Effector memory CD4-positive, alpha-beta T cell (primary cell): ENCODE data around the gene C1orf159.

Experiments used
- DNase-seq, 3 donors: peaks; one replicate each; pipeline ENCODE4 v3.0.0-alpha.2; 2020
- H3K27ac ChIP-seq: 2 replicates; pipeline ENCODE4 v1.7.0; 2013; ENCODE audit warnings: mild to moderate bottlenecking, low read length, moderate library complexity; ENCODE audit not compliant: insufficient read depth, poor library complexity, severe bottlenecking
- H3K27me3 ChIP-seq: replicated peaks from 2 replicates; pipeline ENCODE4 v1.7.0; 2013; ENCODE audit warnings: mild to moderate bottlenecking, low read length; ENCODE audit not compliant: insufficient read depth, control insufficient read depth, poor library complexity, severe bottlenecking
- H3K36me3 ChIP-seq: 2 replicates; pipeline ENCODE4 v1.7.0; 2013; ENCODE audit warnings: mild to moderate bottlenecking, low read length, moderate library complexity; ENCODE audit not compliant: control insufficient read depth, insufficient read depth
- H3K4me1 ChIP-seq: 2 replicates; pipeline ENCODE4 v1.7.0; 2013; ENCODE audit warnings: low read length, mild to moderate bottlenecking; ENCODE audit not compliant: control insufficient read depth, insufficient read depth, poor library complexity, severe bottlenecking
- H3K4me3 ChIP-seq: 2 replicates; pipeline ENCODE4 v1.7.0; 2013; ENCODE audit warnings: low read length, low read depth, mild to moderate bottlenecking; ENCODE audit not compliant: insufficient read depth, poor library complexity, severe bottlenecking
- H3K9me3 ChIP-seq: 2 replicates; pipeline ENCODE4 v1.7.0; 2013; ENCODE audit warnings: mild to moderate bottlenecking, low read length, moderate library complexity; ENCODE audit not compliant: control insufficient read depth

Gene C1orf159

GRCh38 chr1:1085171-1085841 lies 30.6 kb downstream of the C1orf159 start:
- peaks cover 1% of the 10 kb centered on the region for H3K4me1 ChIP-seq
- H3K27me3 ChIP-seq, result no peaks in the 10 kb centered on the region
- H3K27ac ChIP-seq, result no peak overlapping the region
- H3K9me3 ChIP-seq, result no peaks in the 10 kb centered on the region
- no peak for DNase-seq
- H3K36me3 ChIP-seq, result no peaks in the 10 kb centered on the region
- H3K4me3 ChIP-seq, result no peak overlapping the region

DNA sequence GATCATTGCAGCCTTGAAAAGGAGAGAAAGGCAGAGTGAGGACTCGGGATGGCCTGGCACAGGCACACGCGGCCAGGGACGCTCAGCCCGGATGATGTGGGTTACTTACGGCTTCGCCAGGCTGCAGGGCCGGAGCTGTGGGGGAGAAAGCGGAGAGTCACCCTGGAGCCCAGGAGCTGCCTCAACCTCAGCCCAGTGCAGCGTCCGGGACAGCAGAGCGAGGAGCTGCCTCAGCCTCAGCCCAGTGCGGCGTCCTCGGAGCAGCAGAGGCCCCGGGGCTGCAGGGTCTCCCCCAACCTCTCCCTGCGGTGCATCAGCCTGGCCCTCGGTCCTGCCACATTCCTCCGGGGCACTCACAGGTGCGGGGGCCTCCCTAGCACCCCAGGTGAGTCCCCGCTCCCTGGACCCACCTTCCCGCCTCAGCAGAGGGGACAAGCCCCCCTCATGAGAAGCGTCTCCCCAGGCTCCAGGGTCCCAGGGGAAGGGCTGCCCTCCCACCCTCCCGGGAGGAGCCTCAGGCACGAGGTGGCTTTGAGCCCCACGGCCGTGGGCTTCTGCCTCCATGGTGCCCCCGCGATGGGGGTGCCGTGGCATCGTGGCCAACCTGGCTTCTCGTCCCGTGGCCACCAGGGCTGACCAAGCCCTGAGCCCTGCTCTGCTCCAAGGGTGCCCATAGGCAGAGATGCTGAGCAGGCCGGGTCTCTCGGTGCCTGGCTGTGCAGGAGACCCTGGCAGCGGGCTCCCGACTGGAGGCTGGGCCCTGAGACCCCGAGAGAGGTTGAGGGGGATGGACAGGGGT lies 31.3 kb downstream of the C1orf159 start:
- Histone ChIP-seq H3K27ac (no peak overlapping the region), H3K4me1 (peaks cover 9% of the 10 kb centered on the region), H3K27me3 (no peaks in the 10 kb centered on the region), H3K9me3 (no peaks in the 10 kb centered on the region), H3K4me3 (no peak overlapping the region), H3K36me3 (no peaks in the 10 kb centered on the region)
- no peak for DNase-seq

DNA sequence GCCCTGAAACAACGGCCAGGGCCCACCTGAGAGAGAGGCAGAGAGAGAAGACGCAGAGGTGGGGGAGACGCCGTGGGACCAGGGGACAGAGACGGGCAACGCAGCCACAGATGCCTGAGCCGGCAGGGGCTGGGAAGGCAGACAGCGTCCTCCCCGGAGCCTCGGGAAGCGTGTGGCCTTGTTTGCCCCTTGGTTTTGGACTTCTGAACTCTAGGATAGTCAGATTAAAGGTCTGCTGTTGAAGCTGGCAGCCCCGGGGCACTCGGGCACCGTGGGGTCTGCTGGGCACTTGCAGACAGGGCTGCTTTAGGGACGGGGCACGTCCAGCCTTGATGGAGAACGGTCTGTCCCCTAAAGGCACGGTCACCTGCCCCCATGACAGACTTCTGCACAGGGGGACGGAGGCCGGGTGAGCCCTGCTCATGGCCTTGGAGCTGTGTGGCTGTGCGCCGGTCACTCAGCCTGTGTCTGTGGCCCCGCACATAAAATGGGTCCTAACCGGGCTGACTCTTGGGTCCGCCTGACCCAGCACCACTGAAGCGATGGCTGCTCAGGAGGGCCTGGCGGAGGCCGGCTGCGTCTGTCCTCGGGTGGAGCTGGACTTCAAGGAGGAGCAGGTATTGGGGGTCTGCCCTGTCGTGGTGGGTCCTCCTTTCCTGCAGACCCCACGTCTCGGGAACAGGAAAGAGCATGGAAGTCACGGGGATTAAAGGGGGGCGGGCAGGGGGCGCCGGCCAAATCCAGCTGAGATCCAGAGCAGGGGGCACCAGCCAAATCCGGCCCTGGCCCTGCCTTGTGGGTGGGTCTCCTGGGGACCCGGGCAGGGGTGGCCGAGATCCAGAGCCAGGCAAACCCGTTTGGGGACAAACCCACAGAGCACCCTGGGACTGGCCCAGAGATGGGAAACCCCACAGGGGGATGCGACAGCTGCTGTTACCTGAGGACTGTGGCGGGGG lies 32.2 kb downstream of the C1orf159 start:
- no peak for DNase-seq
- Histone ChIP-seq H3K36me3 (no peaks in the 10 kb centered on the region), H3K27ac (no peak overlapping the region), H3K4me1 (peaks cover 13% of the 10 kb centered on the region), H3K9me3 (no peaks in the 10 kb centered on the region), H3K27me3 (no peaks in the 10 kb centered on the region), H3K4me3 (no peak overlapping the region)

DNA sequence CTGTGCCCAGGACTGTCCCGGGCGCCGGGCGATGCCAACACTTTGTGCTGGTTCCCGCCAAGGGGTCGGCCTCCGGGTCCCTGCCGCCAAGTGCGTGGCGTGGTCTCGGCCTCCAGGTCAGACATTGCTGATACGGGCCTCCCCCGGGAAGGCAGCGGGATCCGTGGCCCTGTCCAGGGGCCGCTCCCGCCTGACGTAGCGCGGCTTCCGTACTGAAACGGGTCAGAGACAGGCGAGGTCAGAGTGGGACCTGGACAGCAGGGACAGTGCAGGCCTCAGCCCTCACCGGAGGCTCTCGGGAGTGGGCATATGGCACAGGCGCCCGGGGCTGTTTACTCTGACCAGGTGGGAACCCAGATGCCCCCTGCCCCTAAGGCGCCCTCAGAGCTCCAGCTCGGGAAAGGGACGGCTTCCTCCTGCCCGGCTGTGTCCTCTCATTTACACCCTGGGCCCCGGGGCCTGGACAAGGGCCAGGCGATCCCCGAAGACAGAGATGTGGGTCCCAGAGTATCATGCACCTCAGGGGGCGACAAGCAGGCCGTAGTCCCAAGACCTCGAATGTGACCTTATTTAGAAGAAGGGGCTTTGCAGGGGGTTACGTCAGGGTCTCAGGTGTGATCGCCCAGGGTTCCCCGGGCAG lies 33.0 kb downstream of the C1orf159 start:
- Histone ChIP-seq H3K36me3 (no peaks in the 10 kb centered on the region), H3K27ac (no peak overlapping the region), H3K9me3 (no peaks in the 10 kb centered on the region), H3K4me1 (peaks cover 13% of the 10 kb centered on the region), H3K27me3 (no peaks in the 10 kb centered on the region), H3K4me3 (no peak overlapping the region)
- no peak for DNase-seq

- H3K36me3 ChIP-seq, result no peaks in the 10 kb centered on the region
- no peaks in the 10 kb centered on the region for H3K27me3 ChIP-seq
- H3K4me1 ChIP-seq, result peaks cover 13% of the 10 kb centered on the region
- H3K9me3 ChIP-seq, result no peaks in the 10 kb centered on the region
- H3K4me3 ChIP-seq, result no peak overlapping the region
- DNase-seq, result no peak
- H3K27ac ChIP-seq, result no peak overlapping the region
Observed at GRCh38 chr1:1082239-1082775, 33.6 kb downstream of the C1orf159 start.

DNA sequence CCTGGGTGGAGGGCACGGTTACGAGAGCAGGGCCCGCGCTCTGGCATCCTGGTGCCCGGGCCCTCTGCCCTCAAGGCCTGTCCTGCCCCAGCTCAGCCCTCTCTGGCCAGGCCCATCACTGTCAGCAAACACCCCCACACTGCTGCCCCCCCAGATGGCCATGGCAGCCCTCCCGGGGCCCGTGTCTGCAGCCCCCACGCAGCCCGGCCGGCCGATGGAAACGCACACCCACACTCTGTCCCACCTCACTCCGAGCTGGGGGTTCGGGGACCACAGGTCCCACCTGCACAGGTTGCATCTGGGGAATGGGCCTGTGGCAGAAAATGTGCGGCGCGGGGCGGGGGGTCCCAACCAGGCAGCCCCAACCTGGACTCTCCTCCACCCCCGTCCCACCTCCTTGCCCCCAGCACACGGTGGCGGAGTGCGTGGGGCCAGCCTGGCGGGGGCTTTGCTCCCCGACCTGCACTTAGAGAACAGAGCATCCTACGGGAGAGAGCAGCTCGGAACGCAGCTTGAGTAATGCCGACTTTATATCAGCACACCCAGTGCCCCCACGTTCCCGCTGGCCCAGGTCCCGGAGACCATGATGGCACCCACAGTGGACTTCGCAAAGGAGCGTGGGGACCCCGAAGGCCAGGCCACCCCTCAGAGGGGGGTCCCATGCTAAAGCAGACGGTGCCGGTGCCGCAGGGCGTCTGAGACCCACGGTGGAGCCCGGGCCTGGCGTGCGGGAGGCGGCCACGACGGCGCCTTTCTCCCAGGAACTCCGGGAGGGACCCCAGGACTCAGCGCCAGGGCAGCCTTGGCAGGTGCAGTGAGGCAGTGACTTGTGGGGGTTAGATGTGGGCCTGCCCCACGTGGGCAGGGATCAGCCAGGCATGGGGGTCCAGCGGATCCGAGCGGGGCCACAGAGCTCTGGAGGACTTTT lies 34.3 kb downstream of the C1orf159 start:
- Histone ChIP-seq H3K27ac (no peak overlapping the region), H3K4me3 (no peak overlapping the region), H3K27me3 (no peaks in the 10 kb centered on the region), H3K36me3 (no peaks in the 10 kb centered on the region), H3K4me1 (peaks cover 13% of the 10 kb centered on the region), H3K9me3 (no peaks in the 10 kb centered on the region)
- no peak for DNase-seq

DNA sequence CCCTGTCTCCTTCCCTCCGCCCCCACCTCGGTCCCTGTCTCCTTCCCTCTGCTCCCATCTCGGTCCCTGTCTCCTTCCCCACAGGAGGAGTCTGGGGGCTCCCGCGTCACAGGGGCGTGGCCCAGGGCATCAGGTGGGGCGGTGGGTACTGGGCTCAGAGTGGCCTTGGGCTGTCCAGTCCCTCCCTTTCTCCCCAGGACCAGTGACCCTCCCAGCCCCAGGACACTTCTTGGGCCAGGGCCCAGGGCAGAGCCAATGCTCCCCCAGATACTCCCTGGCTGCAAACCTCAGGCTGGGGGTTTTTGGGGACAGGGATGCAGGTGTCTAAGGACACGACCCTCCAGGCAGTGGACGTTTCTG lies 35.0 kb downstream of the C1orf159 start:
- no peaks in the 10 kb centered on the region for H3K27me3 ChIP-seq
- no peaks in the 10 kb centered on the region for H3K36me3 ChIP-seq
- H3K27ac ChIP-seq, result no peak overlapping the region
- DNase-seq, result no peak
- no peaks in the 10 kb centered on the region for H3K9me3 ChIP-seq
- no peak overlapping the region for H3K4me3 ChIP-seq
- peaks cover 13% of the 10 kb centered on the region for H3K4me1 ChIP-seq

GRCh38 chr1:1080122-1080757 lies 35.6 kb downstream of the C1orf159 start:
- no peak overlapping the region for H3K4me3 ChIP-seq
- no peak for DNase-seq
- H3K4me1 ChIP-seq, result peaks cover 13% of the 10 kb centered on the region
- H3K36me3 ChIP-seq, result no peaks in the 10 kb centered on the region
- H3K27ac ChIP-seq, result no peak overlapping the region
- H3K9me3 ChIP-seq, result no peaks in the 10 kb centered on the region
- H3K27me3 ChIP-seq, result no peaks in the 10 kb centered on the region
